Placental epithelial cell (primary cell): Measurements from ENCODE around the gene FAM50B. TPM values are rescaled to one million over a fixed set of nuclear protein-coding genes. Genes with fewer than 3 reads are reported as not detected.

Experiments used
- total RNA-seq: library from RNA; depleted of rRNA; stranded (reverse); fragments of >200 nt; gene quantifications from 2 replicates; pipeline ENCODE4 v1.2.3, GENCODE V29; 2012

The FAM50B gene, protein sequence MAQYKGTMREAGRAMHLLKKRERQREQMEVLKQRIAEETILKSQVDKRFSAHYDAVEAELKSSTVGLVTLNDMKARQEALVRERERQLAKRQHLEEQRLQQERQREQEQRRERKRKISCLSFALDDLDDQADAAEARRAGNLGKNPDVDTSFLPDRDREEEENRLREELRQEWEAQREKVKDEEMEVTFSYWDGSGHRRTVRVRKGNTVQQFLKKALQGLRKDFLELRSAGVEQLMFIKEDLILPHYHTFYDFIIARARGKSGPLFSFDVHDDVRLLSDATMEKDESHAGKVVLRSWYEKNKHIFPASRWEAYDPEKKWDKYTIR
- 7.1 and 8.8 TPM in 2 replicates for total RNA-seq

GRCh38 chr6:3848925-3849605 lies at the start of gene FAM50B:
Gene FAM50B, plus strand, starts transcription at chr6:3849373. Its CDS starts 439 bp downstream, at chr6:3849812.

Other genes with a start within 250 kb of the FAM50B start
- 42.4 and 88.6 TPM in 2 replicates for gene PXDC1, start 97.7 kb upstream of the FAM50B start, total RNA-seq
- not detected in 2 replicates for gene FAM217A, start 229.8 kb downstream of the FAM50B start, total RNA-seq